NCI-H128 (cell line): ENCODE results near the gene INHBC.
"Not testable (repeated sequence)": the region's sequence is repeated elsewhere in the genome, so short reads cannot be mapped to it uniquely, and the experiment has no call there.

ENCODE experiments used
- DNase-seq: peaks from one replicate; lab custom pipeline; 2025; ENCODE audit not compliant: unreplicated experiment; lab: John Stamatoyannopoulos, UW

Gene INHBC

GRCh38 chr12:57434517-57435223 is at the start of gene INHBC:
Gene INHBC, plus strand, starts transcription at chr12:57434784. Its CDS starts 103 bp downstream, at chr12:57434887.
- DNase-seq: no peak

- no peak for DNase-seq
Measured at GRCh38 chr12:57385586-57385985, 49.0 kb upstream of the INHBC start.

GRCh38 chr12:57386187-57386720 is 48.3 kb upstream of the INHBC start:
- DNase-seq: no peak

GRCh38 chr12:57388425-57388824 is 46.2 kb upstream of the INHBC start:
- DNase-seq: no peak

GRCh38 chr12:57389033-57389432 is 45.6 kb upstream of the INHBC start:
- no peak for DNase-seq

GRCh38 chr12:57390174-57390573 is 44.4 kb upstream of the INHBC start:
- no peak for DNase-seq

GRCh38 chr12:57395121-57395520 is 39.5 kb upstream of the INHBC start:
- DNase-seq: no peak

GRCh38 chr12:57397441-57397840 is 37.1 kb upstream of the INHBC start:
- no peak for DNase-seq

GRCh38 chr12:57399718-57400463 is 34.7 kb upstream of the INHBC start:
- DNase-seq: not testable (repeated sequence)

GRCh38 chr12:57401165-57401564 is 33.4 kb upstream of the INHBC start:
- DNase-seq: no peak

GRCh38 chr12:57402156-57402555 is 32.4 kb upstream of the INHBC start:
- not testable (repeated sequence) for DNase-seq

GRCh38 chr12:57404966-57405640 is 29.5 kb upstream of the INHBC start:
- no peak for DNase-seq

- no peak for DNase-seq
Measured at GRCh38 chr12:57410534-57410933, 24.1 kb upstream of the INHBC start.

GRCh38 chr12:57414160-57414559 is 20.4 kb upstream of the INHBC start:
- not testable (repeated sequence) for DNase-seq

GRCh38 chr12:57415088-57415487 is 19.5 kb upstream of the INHBC start:
- DNase-seq: no peak

- no peak for DNase-seq
Measured at GRCh38 chr12:57416039-57416996, 18.3 kb upstream of the INHBC start.

- DNase-seq: no peak
Measured at GRCh38 chr12:57418255-57418654, 16.3 kb upstream of the INHBC start.

- no peak for DNase-seq
Measured at GRCh38 chr12:57419495-57419894, 15.1 kb upstream of the INHBC start.

- no peak for DNase-seq
Measured at GRCh38 chr12:57420482-57420881, 14.1 kb upstream of the INHBC start.

GRCh38 chr12:57426948-57427347 is 7.6 kb upstream of the INHBC start:
- DNase-seq: not testable (repeated sequence)
